GM19324 (cell line): ENCODE results near the gene KCNG2.

Source experiments
- ATAC-seq: cut with Tn5 transposase; IDR thresholded peaks from one replicate; pipeline ENCODE4 v1.9.1; 2021; ENCODE audit warnings: mild to moderate bottlenecking, moderate library complexity; ENCODE audit not compliant: unreplicated experiment, low FRiP score

The KCNG2 gene

GRCh38 chr18:79947054-79947755 lies 149.5 kb downstream of the KCNG2 start:
- ATAC-seq: no peak

GRCh38 chr18:79947881-79948610 lies 150.3 kb downstream of the KCNG2 start:
- no peak for ATAC-seq

GRCh38 chr18:79948719-79949411 lies 151.1 kb downstream of the KCNG2 start:
- no peak for ATAC-seq
